Left lung (tissue), 10 donors: ENCODE measurements around the gene EDN2. TPM values are rescaled to one million over a fixed set of nuclear protein-coding genes. Genes with fewer than 3 reads are reported as not detected.

Experiments used
- ATAC-seq: fragments of 200-7000 bp; cut with Tn5 transposase; one replicate; pipeline ENCODE4 v1.9.1; 2020; ENCODE audit warnings: moderate library complexity
- DNase-seq, 4 donors: peaks; one replicate each; pipeline ENCODE4 v3.0.0-alpha.2; 2013 to 2020
- H3K27ac ChIP-seq, 2 donors: fragments of 200-600 bp; sonication (generic) in 1 of 2; one replicate each; pipeline versions ENCODE4 v1.5.0 to v1.8.0; 2020 to 2021
- H3K27me3 ChIP-seq, 2 donors: fragments of 200-600 bp; sonication (generic) in 1 of 2; one replicate each; pipeline versions ENCODE4 v1.5.0 to v1.8.0; 2020 to 2021
- H3K36me3 ChIP-seq, 2 donors: fragments of 200-600 bp; sonication (generic) in 1 of 2; one replicate each; pipeline versions ENCODE4 v1.5.0 to v1.8.0; 2020 to 2021
- H3K4me1 ChIP-seq, 2 donors: fragments of 200-600 bp; one replicate each; pipeline ENCODE4 v1.8.0; 2021
- H3K4me3 ChIP-seq, 2 donors: fragments of 200-600 bp; sonication (generic) in 1 of 2; one replicate each; pipeline versions ENCODE4 v1.5.0 to v1.8.0; 2020 to 2021; ENCODE audit warnings: mild to moderate bottlenecking in 1 of 2
- H3K9me3 ChIP-seq, 2 donors: fragments of 200-600 bp; sonication (generic) in 1 of 2; one replicate each; pipeline versions ENCODE4 v1.5.0 to v1.8.0; 2020 to 2021
- CTCF ChIP-seq, 2 donors: fragments of 200-600 bp; sonication (generic) in 1 of 2; IDR thresholded peaks; one replicate each; pipeline versions ENCODE4 v1.5.0 to v1.8.0; 2021; ENCODE audit warnings: antibody characterized with exemption in 2 of 2
- intact Hi-C, 2 donors: fragments of 100-400 bp; cut with DNase I; formaldehyde crosslinking; loops; one replicate each; pipeline versions ENCODE4 v1.11.2 to v1.14.2; 2022
- polyA plus RNA-seq, 6 donors: library from polyadenylated mRNA; unstranded; fragments of 120-200 nt; gene quantifications; one replicate each; pipeline ENCODE4 v1.2.1, GENCODE V29; 2013; ENCODE audit not compliant: insufficient read length in 6 of 6
- total RNA-seq, 2 donors: library from RNA; stranded (reverse); fragmentation: NEBNext Ultra II Directional; extraction: Animal tissue kit (Norgen Biotek cat#: 25700); gene quantifications; one replicate each; pipeline ENCODE4 v1.2.1, GENCODE V29; 2021
- donor health status: DM: no; HTN: yes; CAD: no.
- donor health status: DM: no; HTN: no; CAD: no.

The EDN2 gene
- total and polyA plus RNA-seq, 8 donors = 0.22 to 4.0 (median 0.36) TPM; not detected in 1

DNA sequence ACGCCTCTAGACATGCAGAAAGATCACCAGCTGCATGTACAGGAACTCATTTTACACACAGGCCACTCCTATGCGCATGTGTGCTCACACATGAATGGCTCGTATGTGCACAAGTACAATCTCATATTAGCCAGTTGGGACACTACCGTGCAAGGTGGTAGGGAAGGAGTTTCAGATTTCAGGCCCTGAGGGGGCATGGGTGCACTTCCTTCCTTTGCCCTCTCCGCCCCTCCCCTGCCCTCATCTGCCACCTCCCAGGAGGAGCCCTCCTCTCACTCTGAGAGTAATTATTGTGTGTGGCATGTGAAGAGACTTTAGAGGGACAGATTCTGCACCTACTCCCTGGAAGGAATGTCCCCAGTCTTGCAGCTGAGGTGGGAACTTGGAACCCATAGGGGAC lies 14.8 kb downstream of the EDN2 start:
- Histone ChIP-seq H3K36me3 (no peaks in the 10 kb centered on the region), H3K27me3 (no peaks in the 10 kb centered on the region), H3K27ac (no peak overlapping the region), H3K9me3 (no peaks in the 10 kb centered on the region), H3K4me3 (no peak overlapping the region), H3K4me1 (peaks cover 1 to 6% of the 10 kb centered on the region in 2 donors)
- intact Hi-C loops = no loop called here
- TF ChIP-seq CTCF (IDR thresholded peaks at IDR 0.05) = no peak
- ATAC-seq (no peak), DNase-seq (no peak)

DNA sequence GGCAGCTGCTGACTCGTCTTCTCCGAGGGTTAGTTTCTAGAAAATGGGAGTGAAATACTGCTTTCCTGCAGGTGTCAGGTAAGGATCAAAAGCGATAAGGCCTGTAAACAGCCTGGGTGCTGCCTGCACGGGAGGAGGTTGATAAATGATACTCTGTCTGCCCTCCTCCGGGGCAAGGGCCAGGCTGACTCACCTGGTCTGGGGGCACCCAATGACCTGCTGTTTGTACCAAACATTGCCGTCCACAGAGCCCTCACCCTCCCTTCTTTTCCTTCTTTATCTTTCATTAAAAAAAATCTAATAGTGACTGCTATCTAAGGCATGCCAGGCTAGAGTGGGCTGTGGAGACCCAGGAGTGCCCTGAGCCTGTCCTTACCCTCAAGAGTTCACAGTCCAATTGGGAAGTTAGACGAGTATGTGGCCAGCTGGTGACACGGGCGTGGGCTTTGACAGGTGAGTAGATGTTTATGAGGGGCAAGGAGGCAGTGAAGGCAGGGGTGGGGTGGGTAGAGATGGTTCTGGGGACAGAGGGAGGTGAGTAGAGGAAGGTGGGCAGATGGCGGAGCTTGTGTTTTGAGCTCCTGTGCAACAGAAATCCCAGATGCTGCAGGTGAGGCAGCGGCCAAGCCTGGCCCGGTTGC lies 16.2 kb downstream of the EDN2 start:
- no peak for ATAC-seq
- no peaks in the 10 kb centered on the region for H3K27me3 ChIP-seq
- H3K27ac ChIP-seq = no peak overlapping the region
- H3K4me3 ChIP-seq = no peak overlapping the region
- no peak for TF ChIP-seq CTCF (IDR thresholded peaks at IDR 0.05)
- no peak for DNase-seq
- no peaks in the 10 kb centered on the region for H3K36me3 ChIP-seq
- no peaks in the 10 kb centered on the region for H3K4me1 ChIP-seq
- intact Hi-C loops = no loop called here
- H3K9me3 ChIP-seq = no peaks in the 10 kb centered on the region

DNA sequence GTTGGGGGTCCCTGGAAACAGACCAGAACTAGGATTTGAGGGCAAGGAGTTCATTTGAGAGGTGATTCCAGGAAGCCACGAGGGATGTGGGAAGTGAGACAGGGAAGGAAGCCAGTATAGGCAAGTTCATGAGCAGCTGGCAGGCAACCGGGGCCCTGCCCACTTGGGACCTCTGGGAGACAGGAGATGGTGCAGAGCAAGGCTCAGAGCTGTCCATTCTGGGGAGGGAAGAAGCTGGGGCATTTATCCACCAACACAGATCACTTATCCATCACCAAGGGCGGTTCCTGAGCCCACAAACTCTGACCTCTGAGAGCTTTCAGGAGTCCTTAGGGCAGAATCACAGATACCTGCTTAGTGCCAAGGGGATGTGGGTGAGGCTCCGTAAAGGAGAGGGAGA lies 16.8 kb downstream of the EDN2 start:
- H3K4me3 ChIP-seq = no peak overlapping the region
- ATAC-seq = no peak
- DNase-seq = no peak
- H3K9me3 ChIP-seq = no peaks in the 10 kb centered on the region
- intact Hi-C loops = no loop called here
- no peaks in the 10 kb centered on the region for H3K36me3 ChIP-seq
- no peak overlapping the region for H3K27ac ChIP-seq
- no peak for TF ChIP-seq CTCF (IDR thresholded peaks at IDR 0.05)
- no peaks in the 10 kb centered on the region for H3K4me1 ChIP-seq
- no peaks in the 10 kb centered on the region for H3K27me3 ChIP-seq

- Histone ChIP-seq H3K27me3 (no peaks in the 10 kb centered on the region), H3K9me3 (no peaks in the 10 kb centered on the region), H3K36me3 (no peaks in the 10 kb centered on the region), H3K27ac (no peak overlapping the region), H3K4me3 (no peak overlapping the region), H3K4me1 (no peaks in the 10 kb centered on the region)
- intact Hi-C loops = no loop called here
- TF ChIP-seq CTCF (IDR thresholded peaks at IDR 0.05) = no peak
- DNase-seq = no peak
- peak; percentile 23 for ATAC-seq
These were observed 18.3 kb downstream of the EDN2 start for GRCh38 chr1:41466146-41466545.

GRCh38 chr1:41465741-41466140 lies 18.7 kb downstream of the EDN2 start:
- H3K9me3 ChIP-seq = no peaks in the 10 kb centered on the region
- DNase-seq (no peak), ATAC-seq (no peak)
- H3K4me1 ChIP-seq = no peaks in the 10 kb centered on the region
- TF ChIP-seq CTCF (IDR thresholded peaks at IDR 0.05) = no peak
- H3K36me3 ChIP-seq = no peaks in the 10 kb centered on the region
- no peaks in the 10 kb centered on the region for H3K27me3 ChIP-seq
- no peak overlapping the region for H3K4me3 ChIP-seq
- no peak overlapping the region for H3K27ac ChIP-seq
- intact Hi-C loops = no loop called here
